COLO829 (cell line): ENCODE results near the gene AMPD3.

ENCODE experiments used
- DNase-seq: peaks from one replicate; pipeline ENCODE4 v3.0.0; 2012; ENCODE audit warnings: low spot score

The AMPD3 gene

DNA sequence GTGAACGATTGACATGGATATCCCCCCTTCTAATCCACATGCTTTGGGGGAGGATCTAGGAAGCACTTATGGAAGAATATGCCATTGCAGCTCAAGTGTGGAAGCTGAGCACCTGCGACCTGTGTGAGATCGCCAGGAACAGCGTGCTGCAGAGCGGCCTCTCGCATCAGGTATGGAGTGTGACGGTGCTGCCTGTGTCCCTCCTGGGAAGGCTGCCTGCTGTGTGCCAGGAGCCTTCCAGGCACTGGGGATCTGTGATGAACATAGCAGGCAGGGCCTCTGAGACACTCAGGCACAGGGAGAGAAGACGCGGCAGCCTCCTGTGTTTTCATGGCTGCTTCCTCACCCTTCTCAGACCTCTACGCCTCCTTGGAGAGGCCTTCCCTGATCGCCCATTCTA is 49.4 kb downstream of the AMPD3 start:
- no peak for DNase-seq

DNA sequence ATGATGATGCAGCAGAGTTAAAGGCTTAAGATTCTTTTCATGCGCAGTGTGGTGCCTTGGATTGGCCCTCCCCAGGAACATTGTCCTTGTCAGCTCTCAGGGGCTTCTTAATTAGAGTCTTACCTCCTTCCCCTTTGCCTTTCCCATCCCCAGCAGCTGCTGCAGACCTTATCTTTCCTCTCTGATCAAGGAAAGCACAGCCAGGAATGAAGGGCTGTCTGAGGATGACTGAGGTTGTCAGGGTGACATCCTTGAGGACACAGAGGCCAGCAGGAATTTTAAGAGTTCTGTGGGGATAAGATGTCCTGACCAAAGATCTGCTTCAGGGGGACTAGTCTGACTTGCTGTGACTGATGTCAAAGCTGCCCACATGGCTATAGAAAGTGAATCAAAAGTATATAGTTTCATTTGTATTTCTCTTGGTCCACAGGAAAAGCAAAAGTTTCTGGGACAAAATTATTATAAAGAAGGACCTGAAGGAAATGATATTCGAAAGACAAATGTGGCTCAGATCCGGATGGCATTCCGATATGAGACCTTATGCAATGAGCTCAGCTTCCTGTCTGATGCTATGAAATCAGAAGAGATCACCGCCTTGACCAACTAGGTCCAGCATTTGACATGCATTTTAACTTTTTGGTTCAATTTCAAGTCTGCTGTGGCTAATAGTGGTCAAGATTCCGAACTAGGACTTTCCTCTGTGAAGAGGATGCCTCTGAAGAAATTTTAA is 50.4 kb downstream of the AMPD3 start:
- no peak for DNase-seq

DNA sequence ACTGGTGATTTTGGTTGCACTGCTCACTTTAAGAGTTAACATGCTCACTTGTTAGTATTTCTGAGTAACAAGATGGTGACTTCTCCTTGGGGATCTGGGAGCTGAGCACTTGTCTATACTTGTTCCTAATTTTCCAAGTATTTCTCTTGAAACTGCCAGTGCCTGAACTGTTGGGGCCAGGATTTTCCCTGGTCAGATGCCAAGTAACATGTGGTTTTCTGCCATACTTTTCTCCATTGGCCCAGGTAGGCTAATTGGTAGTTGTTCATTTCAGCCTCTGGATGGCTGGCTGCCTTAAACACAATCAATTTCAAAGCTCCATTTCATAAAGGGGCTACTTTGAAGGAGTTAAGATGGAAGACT is 50.9 kb downstream of the AMPD3 start:
- no peak for DNase-seq

DNA sequence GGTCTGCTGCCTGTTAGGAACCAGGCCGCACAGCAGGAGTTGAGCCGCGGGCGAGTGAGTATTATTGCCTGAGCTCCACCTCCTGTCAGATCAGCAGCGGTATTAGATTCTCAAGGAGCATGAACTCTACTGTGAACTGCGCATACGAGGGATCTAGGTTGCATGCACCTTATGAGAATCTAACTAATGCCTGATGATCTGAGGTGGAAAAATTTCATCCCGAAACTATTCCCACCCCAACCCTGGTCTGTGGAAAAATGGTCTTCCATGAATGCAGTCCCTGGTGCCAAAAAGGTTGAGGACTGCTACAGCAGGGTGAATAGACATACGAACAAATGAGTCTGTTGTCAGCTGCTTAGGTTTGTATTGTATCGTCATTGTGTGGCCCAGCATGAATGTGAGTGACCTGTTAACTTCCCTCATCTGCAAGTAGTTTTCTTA is 56.1 kb downstream of the AMPD3 start:
- DNase-seq: no peak

GRCh38 chr11:10514202-10514601 is 59.1 kb downstream of the AMPD3 start:
- DNase-seq: no peak

DNA sequence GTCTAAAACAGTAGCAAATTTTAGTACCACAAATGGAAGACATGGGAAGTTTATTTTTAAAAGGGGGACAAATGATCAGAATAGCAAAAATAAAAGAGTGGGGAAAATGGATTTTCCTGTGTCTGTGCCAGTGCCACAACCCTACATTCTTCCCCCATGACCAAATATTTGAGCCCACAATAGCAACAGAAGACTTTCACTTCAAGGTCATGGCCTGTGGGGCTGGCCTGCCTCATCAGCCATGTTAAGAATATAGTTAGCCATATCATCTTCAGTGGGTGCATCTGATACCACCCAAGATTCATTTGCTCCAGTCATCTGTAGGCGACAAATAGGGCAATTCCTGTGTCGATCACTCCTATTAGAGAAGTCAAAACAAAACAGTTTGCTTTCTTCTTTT is 59.6 kb downstream of the AMPD3 start:
- DNase-seq: no peak

DNA sequence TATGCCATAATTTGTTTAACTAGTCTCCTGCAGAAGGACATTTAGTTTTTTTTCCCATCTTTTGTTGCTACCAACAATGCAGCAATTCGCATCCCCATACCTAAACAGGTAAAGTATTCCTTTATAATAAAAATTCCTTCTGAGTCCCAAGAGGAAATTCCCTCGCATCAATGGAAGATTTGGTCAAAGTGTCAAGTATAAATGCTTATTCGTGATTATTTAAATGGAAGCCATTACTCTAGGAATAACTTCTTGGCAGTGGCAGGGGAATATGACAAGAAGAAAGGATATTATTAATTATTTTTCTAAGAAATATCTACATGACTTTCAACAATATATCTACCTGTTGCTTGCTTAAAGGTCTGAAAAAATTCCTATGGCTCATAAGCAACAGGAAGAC is 60.4 kb downstream of the AMPD3 start:
- DNase-seq: no peak

DNA sequence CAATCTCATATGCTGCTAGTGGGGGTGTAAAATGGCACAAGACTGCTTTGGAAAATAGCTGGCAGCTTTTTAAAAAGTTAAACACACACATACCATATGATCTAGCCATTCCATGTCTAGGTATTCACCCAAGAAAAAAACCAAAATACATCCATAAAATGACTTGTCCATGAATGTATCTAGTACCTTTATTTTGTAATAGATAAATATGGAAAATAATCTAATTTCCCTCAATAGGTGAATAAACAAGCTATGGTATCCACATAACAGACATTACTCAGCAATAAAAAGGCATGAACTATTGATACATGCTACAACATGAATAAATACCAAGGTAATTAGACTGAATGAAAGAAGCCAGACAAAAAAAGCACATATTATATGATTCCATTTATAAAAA is 63.1 kb downstream of the AMPD3 start:
- no peak for DNase-seq

- no peak for DNase-seq
Observed at GRCh38 chr11:10518891-10519290, 63.8 kb downstream of the AMPD3 start.

- DNase-seq: no peak
Observed at GRCh38 chr11:10519630-10520029, 64.6 kb downstream of the AMPD3 start.

GRCh38 chr11:10520562-10520961 is 65.5 kb downstream of the AMPD3 start:
- no peak for DNase-seq

GRCh38 chr11:10522276-10522675 is 67.2 kb downstream of the AMPD3 start:
- DNase-seq: no peak

DNA sequence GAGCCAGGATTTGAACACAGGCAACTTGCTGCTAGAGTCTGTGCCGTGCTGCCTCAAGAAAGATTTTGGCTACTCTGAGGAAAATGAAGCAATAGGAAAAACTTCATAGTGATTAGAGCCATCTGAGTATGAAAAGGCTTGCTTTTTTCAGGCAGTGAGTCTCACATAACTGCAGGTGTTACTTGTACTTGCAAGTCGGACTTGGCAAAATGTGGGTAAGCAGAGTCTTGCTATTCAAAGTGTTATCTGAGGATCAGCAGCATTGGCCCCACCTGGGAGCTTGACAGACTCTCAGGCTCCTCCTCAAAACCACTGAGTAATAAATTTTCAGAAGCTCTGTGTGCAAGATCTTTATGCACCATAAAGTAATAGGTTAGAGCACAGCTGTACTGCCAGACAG is 67.9 kb downstream of the AMPD3 start:
- no peak for DNase-seq

- DNase-seq: no peak
Observed at GRCh38 chr11:10524471-10524870, 69.4 kb downstream of the AMPD3 start.

DNA sequence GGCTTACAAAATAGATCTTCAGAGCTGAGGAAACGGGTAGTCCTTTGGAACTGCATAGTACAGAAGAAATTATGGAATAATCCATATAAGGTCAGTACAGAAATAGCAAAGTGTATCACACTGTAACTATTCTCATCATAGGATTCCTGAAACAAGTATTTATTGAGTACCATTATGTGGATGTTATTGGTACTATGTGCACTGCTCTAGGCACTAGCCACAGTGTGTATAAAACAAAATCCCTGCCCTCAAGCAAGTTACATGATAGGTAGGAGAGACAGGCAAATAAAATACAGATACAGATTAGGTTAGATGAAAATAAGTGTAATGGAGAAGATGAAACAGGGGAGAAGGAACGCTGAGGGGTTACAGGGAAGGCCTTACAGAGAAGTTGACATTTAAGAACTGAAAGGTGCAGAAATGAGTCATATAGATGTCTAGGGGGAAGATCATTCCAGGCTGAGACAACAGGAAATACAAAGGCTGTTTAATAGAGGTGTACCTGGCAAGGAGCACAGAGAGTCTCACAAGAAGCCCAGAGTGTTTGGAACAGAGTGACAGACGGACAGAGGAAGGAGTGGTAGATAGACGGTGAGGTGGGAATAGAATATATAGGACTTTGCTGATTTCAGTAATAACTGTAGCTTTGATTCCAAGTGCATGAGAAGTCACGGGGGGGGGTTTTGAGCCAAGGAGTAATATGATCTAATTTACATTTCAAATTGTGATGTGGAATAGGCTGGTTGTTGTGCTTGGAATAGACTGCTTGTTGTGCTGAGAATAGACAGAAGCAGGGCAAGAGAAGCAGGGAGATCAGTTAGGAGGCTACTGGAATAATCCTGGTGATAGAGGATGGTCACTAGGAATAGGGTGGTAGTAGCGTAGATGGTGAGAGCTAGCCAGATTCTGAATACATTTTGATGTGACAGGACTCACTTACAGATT is 72.2 kb downstream of the AMPD3 start:
- no peak for DNase-seq

GRCh38 chr11:10528121-10528520 is 73.1 kb downstream of the AMPD3 start:
- DNase-seq: no peak

DNA sequence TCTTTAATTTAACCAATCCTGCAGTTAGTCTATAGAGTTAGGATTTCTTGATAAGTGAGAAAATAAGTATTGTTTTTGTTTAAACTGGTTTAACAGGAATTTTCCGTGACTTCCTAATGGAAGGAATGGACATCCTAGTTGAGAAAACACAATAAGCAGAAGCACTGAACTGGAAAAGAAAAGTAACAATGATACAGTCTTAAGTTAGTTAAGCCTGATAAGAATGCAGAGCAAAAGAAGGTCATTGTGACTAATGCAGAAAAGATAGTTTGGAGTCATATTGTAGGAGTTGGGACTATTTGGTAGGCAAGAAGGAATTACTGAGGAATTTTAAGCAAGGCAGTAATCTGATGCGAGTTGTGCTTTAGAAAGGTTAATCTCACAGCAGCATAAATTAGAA is 74.2 kb downstream of the AMPD3 start:
- DNase-seq: no peak

- DNase-seq: no peak
Observed at GRCh38 chr11:10532526-10532925, 77.5 kb downstream of the AMPD3 start.

- no peak for DNase-seq
Observed at GRCh38 chr11:10533323-10533722, 78.3 kb downstream of the AMPD3 start.

- no peak for DNase-seq
Observed at GRCh38 chr11:10534316-10534715, 79.3 kb downstream of the AMPD3 start.

DNA sequence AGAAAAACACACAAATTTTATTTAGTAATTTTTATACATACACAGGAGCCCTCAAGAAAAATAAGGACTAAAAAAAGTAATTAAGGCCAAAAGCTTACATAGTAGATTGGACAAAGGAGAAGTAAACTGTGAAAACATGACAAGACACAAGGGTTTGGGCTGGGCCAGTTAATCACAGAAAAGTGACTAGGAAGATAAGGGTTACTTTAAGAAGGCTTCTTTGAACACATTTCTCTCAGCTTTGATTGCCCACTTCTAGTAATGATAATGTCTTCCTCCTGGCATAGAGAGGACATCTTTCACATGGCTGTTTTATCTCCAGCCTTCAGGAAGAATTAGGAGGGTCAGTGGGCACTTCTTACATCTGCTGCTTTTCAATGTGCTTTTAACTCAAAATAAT is 82.5 kb downstream of the AMPD3 start:
- DNase-seq: no peak

- DNase-seq: no peak
Observed at GRCh38 chr11:10538924-10539323, 83.9 kb downstream of the AMPD3 start.

- DNase-seq: no peak
Observed at GRCh38 chr11:10539339-10539738, 84.3 kb downstream of the AMPD3 start.

DNA sequence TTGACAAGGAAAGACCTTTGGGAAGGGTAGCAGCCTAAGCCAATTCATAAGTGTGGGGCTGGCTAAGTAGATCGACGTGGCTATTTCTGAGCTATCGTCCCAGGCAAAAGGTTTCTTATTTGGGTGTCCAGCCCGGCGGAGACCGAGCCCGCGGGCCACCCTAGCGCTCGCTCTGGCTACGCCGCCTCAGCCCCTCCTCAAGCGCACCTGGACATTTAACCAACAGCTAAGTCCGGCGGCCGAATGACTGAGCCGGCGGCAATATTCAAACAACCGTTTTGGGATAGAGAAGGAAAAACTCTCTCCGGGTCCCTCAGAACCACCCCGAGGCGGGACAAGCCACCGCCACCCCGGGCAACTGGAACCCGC is 85.5 kb downstream of the AMPD3 start:
- DNase-seq: no peak
